GM12865 (cell line): ENCODE data around the gene ART5.

ENCODE experiments used
- DNase-seq: peaks from one replicate; pipeline ENCODE4 v3.0.0; 2010; ENCODE audit warnings: low read depth
- H3K4me3 ChIP-seq: 2 replicates; pipeline ENCODE4 v1.5.1; 2011; ENCODE audit warnings: mild to moderate bottlenecking, low read depth, low read length, control low read depth
- CTCF ChIP-seq: IDR thresholded peaks from 2 replicates; pipeline ENCODE4 v1.5.1; 2011; ENCODE audit warnings: low read length, control low read depth, low read depth, inconsistent platforms; ENCODE audit not compliant: insufficient read depth; ENCODE audit errors: missing control alignments

The ART5 gene

GRCh38 chr11:3642071-3642951 lies 519 bp upstream of the ART5 start:
- H3K4me3 ChIP-seq, result no peak overlapping the region
- no peak for DNase-seq
- no peak for TF ChIP-seq CTCF

GRCh38 chr11:3641191-3641590 lies 601 bp downstream of the ART5 start:
- DNase-seq, result no peak
- no peak for TF ChIP-seq CTCF
- no peak overlapping the region for H3K4me3 ChIP-seq

- no peak for DNase-seq
- TF ChIP-seq CTCF, result no peak
- no peak overlapping the region for H3K4me3 ChIP-seq
These were observed 2.0 kb downstream of the ART5 start for GRCh38 chr11:3639841-3640240.

GRCh38 chr11:3638513-3638912 lies 3.3 kb downstream of the ART5 start:
- DNase-seq, result no peak
- no peak for TF ChIP-seq CTCF
- H3K4me3 ChIP-seq, result no peak overlapping the region

GRCh38 chr11:3637201-3637600 lies 4.6 kb downstream of the ART5 start:
- no peak overlapping the region for H3K4me3 ChIP-seq
- no peak for DNase-seq
- TF ChIP-seq CTCF, result no peak

GRCh38 chr11:3635641-3636375 lies 6.0 kb downstream of the ART5 start:
- no peak for TF ChIP-seq CTCF
- DNase-seq, result no peak
- no peak overlapping the region for H3K4me3 ChIP-seq
